ENCODE data around the gene CRYGS. TPM values are rescaled to one million over a fixed set of nuclear protein-coding genes. Genes with fewer than 3 reads are reported as not detected.

Gene CRYGS
- 0.74 and 2.9 TPM in 2 replicates for total RNA-seq (2014; rRNA removed; shearing (Covaris generic))
- 1.8 and 2.0 TPM in 2 replicates for polyA plus RNA-seq (2016; fragmentation: Nextera tagmentation; extraction: Ambion mirVana)
- long read RNA-seq: 0 reads

GRCh38 chr3:186544281-186544680, at the start of gene CRYGS:
CRYGS (minus strand) TSS chr3:186544380; CDS start chr3:186544326, 54 bp downstream.
- no peaks in the 10 kb centered on the region for H3K4me1 ChIP-seq (ENCODE audit: insufficient read depth)
- Mint-ChIP-seq H3K27ac (no peak within 1 kb of the TSS), H3K9me3 (no peaks in the 10 kb centered on the region), H3K36me3 (ENCODE audit: low read depth) (peaks cover 4% of the 10 kb centered on the region; the same call in 2 of the 3 replicates), H3K27me3 (ENCODE audit: insufficient read depth, low read depth, poor library complexity) (no peaks in the 10 kb centered on the region), H3K4me3 (no peak within 1 kb of the TSS), H3K4me1 (peaks cover 5% of the 10 kb centered on the region; the same call in 1 of the 3 replicates)
- no peaks in the 10 kb centered on the region for H3K9me2 ChIP-seq (ENCODE audit: insufficient read depth)
- H3K27me3 ChIP-seq (ENCODE audit: insufficient read depth): no peaks in the 10 kb centered on the region
- H2AFZ ChIP-seq: no peak within 1 kb of the TSS
- no peak within 1 kb of the TSS for H3K27ac ChIP-seq (ENCODE audit: low read depth)
- DNase-seq (ENCODE audit: low spot score) (no peak), ATAC-seq (no peak)
- TF ChIP-seq POLR2AphosphoS5 (IDR thresholded peaks at IDR 0.05; ENCODE audit: low read depth) (no peak), JUNB (IDR thresholded peaks at IDR 0.05; ENCODE audit: unreplicated experiment) (no peak), CREB1 (CRISPR knock-in tag; IDR thresholded peaks at IDR 0.05; ENCODE audit: low read depth) (no peak), ZNF462 (CRISPR knock-in tag; IDR thresholded peaks at IDR 0.05) (no peak), EZH2 (IDR thresholded peaks at IDR 0.05; ENCODE audit: low read depth, unreplicated experiment) (no peak), ETS1 (IDR thresholded peaks at IDR 0.05) (no peak), STAT1 (IDR thresholded peaks at IDR 0.05; ENCODE audit: unreplicated experiment) (no peak), NANOG (IDR thresholded peaks at IDR 0.05; ENCODE audit: borderline replicate concordance) (no peak)
- TF ChIP-seq, protein P1, sequence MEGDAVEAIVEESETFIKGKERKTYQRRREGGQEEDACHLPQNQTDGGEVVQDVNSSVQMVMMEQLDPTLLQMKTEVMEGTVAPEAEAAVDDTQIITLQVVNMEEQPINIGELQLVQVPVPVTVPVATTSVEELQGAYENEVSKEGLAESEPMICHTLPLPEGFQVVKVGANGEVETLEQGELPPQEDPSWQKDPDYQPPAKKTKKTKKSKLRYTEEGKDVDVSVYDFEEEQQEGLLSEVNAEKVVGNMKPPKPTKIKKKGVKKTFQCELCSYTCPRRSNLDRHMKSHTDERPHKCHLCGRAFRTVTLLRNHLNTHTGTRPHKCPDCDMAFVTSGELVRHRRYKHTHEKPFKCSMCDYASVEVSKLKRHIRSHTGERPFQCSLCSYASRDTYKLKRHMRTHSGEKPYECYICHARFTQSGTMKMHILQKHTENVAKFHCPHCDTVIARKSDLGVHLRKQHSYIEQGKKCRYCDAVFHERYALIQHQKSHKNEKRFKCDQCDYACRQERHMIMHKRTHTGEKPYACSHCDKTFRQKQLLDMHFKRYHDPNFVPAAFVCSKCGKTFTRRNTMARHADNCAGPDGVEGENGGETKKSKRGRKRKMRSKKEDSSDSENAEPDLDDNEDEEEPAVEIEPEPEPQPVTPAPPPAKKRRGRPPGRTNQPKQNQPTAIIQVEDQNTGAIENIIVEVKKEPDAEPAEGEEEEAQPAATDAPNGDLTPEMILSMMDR (conservative IDR thresholded peaks at IDR 0.05; ENCODE audit: low read depth in 2 of 2): no peak
- TF ChIP-seq, protein P2, sequence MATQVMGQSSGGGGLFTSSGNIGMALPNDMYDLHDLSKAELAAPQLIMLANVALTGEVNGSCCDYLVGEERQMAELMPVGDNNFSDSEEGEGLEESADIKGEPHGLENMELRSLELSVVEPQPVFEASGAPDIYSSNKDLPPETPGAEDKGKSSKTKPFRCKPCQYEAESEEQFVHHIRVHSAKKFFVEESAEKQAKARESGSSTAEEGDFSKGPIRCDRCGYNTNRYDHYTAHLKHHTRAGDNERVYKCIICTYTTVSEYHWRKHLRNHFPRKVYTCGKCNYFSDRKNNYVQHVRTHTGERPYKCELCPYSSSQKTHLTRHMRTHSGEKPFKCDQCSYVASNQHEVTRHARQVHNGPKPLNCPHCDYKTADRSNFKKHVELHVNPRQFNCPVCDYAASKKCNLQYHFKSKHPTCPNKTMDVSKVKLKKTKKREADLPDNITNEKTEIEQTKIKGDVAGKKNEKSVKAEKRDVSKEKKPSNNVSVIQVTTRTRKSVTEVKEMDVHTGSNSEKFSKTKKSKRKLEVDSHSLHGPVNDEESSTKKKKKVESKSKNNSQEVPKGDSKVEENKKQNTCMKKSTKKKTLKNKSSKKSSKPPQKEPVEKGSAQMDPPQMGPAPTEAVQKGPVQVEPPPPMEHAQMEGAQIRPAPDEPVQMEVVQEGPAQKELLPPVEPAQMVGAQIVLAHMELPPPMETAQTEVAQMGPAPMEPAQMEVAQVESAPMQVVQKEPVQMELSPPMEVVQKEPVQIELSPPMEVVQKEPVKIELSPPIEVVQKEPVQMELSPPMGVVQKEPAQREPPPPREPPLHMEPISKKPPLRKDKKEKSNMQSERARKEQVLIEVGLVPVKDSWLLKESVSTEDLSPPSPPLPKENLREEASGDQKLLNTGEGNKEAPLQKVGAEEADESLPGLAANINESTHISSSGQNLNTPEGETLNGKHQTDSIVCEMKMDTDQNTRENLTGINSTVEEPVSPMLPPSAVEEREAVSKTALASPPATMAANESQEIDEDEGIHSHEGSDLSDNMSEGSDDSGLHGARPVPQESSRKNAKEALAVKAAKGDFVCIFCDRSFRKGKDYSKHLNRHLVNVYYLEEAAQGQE (IDR thresholded peaks at IDR 0.05; ENCODE audit: unreplicated experiment): no peak
- no peaks in the 10 kb centered on the region; the same call in 1 of the 2 replicates for H3K36me3 ChIP-seq (ENCODE audit: insufficient read depth)
- no peak within 1 kb of the TSS for H3K4me2 ChIP-seq
- peaks cover 4% of the 10 kb centered on the region; the same call in 1 of the 2 replicates for H4K20me1 ChIP-seq (replicated peaks; ENCODE audit: insufficient read depth)
- no peak within 1 kb of the TSS for H3K4me3 ChIP-seq
- no peaks in the 10 kb centered on the region for H3F3A ChIP-seq (replicated peaks; ENCODE audit: low read depth)
- H3K79me2 ChIP-seq (replicated peaks; ENCODE audit: insufficient read depth): no peaks in the 10 kb centered on the region

All from GM23338 (cell line).